ENCODE measurements around the gene NBR1. TPM values are rescaled to one million over a fixed set of nuclear protein-coding genes. Genes with fewer than 3 reads are reported as not detected.

NBR1 gene
- total RNA-seq, 1 experiment from 2014 or later: 42.8 TPM

DNA sequence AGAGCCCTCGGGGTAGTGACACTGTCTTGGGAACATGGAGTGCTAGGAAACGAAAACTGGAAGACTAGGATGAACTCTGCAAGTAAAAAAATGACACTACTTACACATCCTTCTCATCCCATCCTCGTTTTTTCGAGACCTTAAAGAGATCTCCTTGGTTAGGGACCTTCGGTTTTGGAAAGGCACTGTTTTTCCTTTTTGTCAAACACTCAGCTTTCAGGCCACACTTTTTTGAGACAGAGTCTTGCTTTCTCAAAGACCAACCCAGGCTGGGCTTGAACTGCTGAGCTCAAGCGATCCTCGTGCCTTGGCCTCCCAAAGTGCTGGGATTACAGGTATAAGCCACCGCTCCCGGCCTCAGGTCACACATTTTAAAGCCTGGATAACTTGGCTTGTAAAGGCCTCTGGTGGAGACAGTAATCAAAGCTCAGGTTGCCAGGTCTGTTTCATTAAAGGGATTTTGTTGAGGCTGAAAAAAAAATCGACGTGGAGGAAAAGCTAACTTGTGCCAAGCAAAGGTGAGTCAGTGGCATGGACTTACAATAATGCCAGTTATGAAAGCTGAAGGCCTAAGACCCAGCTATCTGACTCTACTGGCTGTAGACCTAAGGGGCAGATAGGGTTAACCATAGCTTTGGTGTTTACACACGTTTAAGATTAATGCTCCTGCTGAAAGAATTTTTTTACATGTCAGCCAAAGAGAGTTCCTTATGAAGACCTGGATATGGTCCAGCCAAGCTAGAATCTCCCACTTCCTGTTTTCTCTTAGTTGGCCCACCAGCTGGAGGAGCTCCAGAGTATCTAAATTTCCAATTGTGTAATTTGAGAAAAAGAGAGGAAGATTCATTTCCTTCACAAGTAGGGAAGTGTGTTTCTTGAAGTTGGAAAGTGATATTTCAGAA lies 823 bp downstream of the NBR1 start:
- no peak for DNase-seq (ENCODE audit: low spot score)
- POLR2A ChIA-PET: interaction anchor here (0.6 to 1.4 kb wide), 5 partner anchors 46 to 1035 kb away, joined by 3 to 8 read pairs (median 4); partner anchors contain the start of genes BRCA1 and VAT1

DNA sequence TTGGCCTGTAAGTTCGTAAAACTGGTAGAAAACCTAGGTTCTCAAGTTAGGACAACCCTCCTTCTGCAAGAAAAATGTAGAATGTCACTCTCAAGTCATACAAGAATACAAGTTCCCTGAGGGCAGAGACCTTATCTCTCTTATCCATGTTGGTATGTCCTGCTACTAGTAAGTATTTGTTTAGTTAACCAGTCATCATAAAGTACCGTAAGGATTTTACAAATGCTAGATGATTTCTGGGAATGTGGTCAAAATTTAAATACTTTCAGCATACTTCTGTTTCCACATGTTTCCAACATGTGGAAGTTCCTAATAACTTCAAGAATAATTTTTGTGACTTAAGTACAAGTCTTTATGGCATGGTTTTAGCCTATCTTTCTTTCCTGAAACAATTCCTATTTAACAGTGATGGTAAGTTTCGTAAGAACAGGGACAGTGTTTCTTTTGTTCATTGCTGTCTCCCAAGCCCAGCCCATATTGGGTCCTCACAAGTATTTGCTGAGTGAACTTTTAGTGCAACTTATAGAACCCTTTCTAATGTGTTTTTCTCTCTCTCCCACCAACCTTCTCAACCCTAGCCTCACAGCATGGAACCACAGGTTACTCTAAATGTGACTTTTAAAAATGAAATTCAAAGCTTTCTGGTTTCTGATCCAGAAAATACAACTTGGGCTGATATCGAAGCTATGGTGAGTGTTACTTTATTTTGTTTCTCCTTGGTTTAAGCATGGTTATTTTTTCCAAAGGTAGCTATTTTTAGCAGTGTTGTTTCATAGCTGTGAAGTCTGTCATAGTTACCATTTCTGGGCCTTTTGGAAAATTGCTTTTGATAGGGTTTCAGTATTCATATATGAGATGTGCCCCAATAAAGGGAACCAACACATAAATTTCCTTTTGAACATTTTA lies 4.5 kb downstream of the NBR1 start:
- Mint-ChIP-seq H3K27ac (peak overlapping the region; percentile 7; the same call in 1 of the 2 replicates), H3K27me3 (ENCODE audit: low read depth) (no peaks in the 10 kb centered on the region), H3K4me1 (no peaks in the 10 kb centered on the region; the same call in none of the 2 replicates), H3K9me3 (no peaks in the 10 kb centered on the region), H3K36me3 (peaks cover 7% of the 10 kb centered on the region), H3K4me3 (no peak overlapping the region)
- CTCF ChIA-PET: no interaction called here
- DNase-seq (ENCODE audit: low spot score) (no peak), ATAC-seq (no peak)
- POLR2A ChIA-PET: no interaction called here
- TF ChIP-seq, protein P1, sequence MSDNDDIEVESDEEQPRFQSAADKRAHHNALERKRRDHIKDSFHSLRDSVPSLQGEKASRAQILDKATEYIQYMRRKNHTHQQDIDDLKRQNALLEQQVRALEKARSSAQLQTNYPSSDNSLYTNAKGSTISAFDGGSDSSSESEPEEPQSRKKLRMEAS (CRISPR knock-in tag; IDR thresholded peaks at IDR 0.05): no peak
- TF ChIP-seq TEAD4 (CRISPR knock-in tag; IDR thresholded peaks at IDR 0.05): no peak

More for the DNA sequence above, 823 bp downstream of the NBR1 start:
- H3K36me3 Mint-ChIP-seq: peaks cover 4% of the 10 kb centered on the region; the same call in 1 of the 2 replicates
- no peaks in the 10 kb centered on the region; the same call in none of the 2 replicates for H3K4me1 Mint-ChIP-seq
- H3K27me3 Mint-ChIP-seq (ENCODE audit: low read depth): no peaks in the 10 kb centered on the region
- no peak overlapping the region for H3K4me3 Mint-ChIP-seq
- H3K9me3 Mint-ChIP-seq: no peaks in the 10 kb centered on the region
- no peak overlapping the region for H3K27ac Mint-ChIP-seq
- no peak for TF ChIP-seq NFE2L1 (CRISPR knock-in tag; IDR thresholded peaks at IDR 0.05)
- TF ChIP-seq, protein P2, sequence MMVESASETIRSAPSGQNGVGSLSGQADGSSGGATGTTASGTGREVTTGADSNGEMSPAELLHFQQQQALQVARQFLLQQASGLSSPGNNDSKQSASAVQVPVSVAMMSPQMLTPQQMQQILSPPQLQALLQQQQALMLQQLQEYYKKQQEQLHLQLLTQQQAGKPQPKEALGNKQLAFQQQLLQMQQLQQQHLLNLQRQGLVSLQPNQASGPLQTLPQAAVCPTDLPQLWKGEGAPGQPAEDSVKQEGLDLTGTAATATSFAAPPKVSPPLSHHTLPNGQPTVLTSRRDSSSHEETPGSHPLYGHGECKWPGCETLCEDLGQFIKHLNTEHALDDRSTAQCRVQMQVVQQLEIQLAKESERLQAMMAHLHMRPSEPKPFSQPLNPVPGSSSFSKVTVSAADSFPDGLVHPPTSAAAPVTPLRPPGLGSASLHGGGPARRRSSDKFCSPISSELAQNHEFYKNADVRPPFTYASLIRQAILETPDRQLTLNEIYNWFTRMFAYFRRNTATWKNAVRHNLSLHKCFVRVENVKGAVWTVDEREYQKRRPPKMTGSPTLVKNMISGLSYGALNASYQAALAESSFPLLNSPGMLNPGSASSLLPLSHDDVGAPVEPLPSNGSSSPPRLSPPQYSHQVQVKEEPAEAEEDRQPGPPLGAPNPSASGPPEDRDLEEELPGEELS (CRISPR knock-in tag; IDR thresholded peaks at IDR 0.05): no peak
- TF ChIP-seq, protein P3, sequence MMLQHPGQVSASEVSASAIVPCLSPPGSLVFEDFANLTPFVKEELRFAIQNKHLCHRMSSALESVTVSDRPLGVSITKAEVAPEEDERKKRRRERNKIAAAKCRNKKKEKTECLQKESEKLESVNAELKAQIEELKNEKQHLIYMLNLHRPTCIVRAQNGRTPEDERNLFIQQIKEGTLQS (CRISPR knock-in tag; conservative IDR thresholded peaks at IDR 0.05): no peak
- no peak for TF ChIP-seq ZNF416 (CRISPR knock-in tag; IDR thresholded peaks at IDR 0.05)
- no peak for TF ChIP-seq JUN (CRISPR knock-in tag; IDR thresholded peaks at IDR 0.05)
- no peak for TF ChIP-seq IRF2 (CRISPR knock-in tag; IDR thresholded peaks at IDR 0.05; ENCODE audit: borderline replicate concordance, low read depth)
- no peak for TF ChIP-seq SP1 (CRISPR knock-in tag; conservative IDR thresholded peaks at IDR 0.05)
- CTCF ChIA-PET: interaction anchor here (1.0 to 1.9 kb wide), 8 partner anchors 28 to 208 kb away, joined by 3 to 8 read pairs (median 5); partner anchors contain the start of genes AARSD1 and RPL27
- ATAC-seq: no peak

DNA sequence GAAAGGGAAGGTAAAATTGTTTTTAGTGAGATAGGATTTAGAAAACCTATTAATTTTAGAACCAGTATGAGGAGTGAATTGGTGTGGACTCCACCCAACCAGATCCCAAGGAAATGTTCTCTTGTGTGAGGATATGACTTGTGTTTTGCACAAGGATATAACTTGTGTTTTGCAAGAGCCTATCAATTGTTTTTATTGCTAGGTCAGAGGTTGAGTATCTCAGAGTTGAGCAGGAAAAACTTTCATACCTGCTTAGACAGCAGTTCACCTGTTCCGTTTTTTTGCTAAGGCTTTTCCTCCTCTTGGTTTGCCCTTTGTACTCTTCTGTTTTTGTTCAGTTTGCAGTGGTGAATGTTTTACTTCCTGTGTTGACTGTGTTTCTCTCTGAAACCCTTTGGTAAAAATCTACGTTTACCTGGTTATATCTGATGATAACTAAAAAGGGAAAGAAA lies 5.1 kb downstream of the NBR1 start:
- CTCF ChIA-PET: no interaction called here
- Mint-ChIP-seq H3K4me3 (no peak overlapping the region), H3K4me1 (no peaks in the 10 kb centered on the region; the same call in none of the 2 replicates), H3K27ac (no peak overlapping the region), H3K9me3 (no peaks in the 10 kb centered on the region), H3K27me3 (ENCODE audit: low read depth) (no peaks in the 10 kb centered on the region), H3K36me3 (peaks cover 10% of the 10 kb centered on the region)
- peak; percentile 53; the same call in 1 of the 2 replicates for TF ChIP-seq GABPB1 (CRISPR knock-in tag; IDR thresholded peaks at IDR 0.05)
- TF ChIP-seq, protein P4, sequence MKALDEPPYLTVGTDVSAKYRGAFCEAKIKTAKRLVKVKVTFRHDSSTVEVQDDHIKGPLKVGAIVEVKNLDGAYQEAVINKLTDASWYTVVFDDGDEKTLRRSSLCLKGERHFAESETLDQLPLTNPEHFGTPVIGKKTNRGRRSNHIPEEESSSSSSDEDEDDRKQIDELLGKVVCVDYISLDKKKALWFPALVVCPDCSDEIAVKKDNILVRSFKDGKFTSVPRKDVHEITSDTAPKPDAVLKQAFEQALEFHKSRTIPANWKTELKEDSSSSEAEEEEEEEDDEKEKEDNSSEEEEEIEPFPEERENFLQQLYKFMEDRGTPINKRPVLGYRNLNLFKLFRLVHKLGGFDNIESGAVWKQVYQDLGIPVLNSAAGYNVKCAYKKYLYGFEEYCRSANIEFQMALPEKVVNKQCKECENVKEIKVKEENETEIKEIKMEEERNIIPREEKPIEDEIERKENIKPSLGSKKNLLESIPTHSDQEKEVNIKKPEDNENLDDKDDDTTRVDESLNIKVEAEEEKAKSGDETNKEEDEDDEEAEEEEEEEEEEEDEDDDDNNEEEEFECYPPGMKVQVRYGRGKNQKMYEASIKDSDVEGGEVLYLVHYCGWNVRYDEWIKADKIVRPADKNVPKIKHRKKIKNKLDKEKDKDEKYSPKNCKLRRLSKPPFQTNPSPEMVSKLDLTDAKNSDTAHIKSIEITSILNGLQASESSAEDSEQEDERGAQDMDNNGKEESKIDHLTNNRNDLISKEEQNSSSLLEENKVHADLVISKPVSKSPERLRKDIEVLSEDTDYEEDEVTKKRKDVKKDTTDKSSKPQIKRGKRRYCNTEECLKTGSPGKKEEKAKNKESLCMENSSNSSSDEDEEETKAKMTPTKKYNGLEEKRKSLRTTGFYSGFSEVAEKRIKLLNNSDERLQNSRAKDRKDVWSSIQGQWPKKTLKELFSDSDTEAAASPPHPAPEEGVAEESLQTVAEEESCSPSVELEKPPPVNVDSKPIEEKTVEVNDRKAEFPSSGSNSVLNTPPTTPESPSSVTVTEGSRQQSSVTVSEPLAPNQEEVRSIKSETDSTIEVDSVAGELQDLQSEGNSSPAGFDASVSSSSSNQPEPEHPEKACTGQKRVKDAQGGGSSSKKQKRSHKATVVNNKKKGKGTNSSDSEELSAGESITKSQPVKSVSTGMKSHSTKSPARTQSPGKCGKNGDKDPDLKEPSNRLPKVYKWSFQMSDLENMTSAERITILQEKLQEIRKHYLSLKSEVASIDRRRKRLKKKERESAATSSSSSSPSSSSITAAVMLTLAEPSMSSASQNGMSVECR (CRISPR knock-in tag; IDR thresholded peaks at IDR 0.05; ENCODE audit: borderline replicate concordance): no peak
- POLR2A ChIA-PET: no interaction called here
- no peak for DNase-seq (ENCODE audit: low spot score)
- ATAC-seq: no peak
